ENCODE results near the gene SEPTIN2.
"Not testable (repeated sequence)": the region's sequence is repeated elsewhere in the genome, so short reads cannot be mapped to it uniquely, and the experiment has no call there.

The SEPTIN2 gene

DNA sequence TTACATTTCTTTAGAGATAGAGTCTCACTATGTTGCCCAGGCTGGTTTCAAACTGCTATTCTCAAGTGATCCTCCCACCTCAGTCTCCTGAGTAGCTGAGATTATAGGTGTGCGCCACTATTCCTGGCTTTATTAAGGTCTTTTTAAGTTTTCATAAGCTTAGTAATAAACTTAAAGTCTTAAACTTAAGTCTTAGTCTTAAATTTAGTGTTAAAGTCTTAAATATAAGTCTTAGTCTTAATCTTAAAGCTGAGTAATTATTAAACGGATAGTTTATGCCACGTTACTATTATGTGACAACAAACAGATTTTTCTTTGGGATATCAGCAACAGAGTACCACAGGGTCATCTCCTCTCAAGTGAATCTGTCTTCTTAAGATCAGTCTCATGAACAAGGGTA is 52.9 kb downstream of the SEPTIN2 start:
- Histone ChIP-seq H3K27ac (ENCODE audit: low read depth, low read length) (no peak overlapping the region), H3K36me3 (ENCODE audit: control insufficient read depth, insufficient read depth, low read length) (peaks cover 7% of the 10 kb centered on the region; the same call in 1 of the 2 replicates), H3K4me1 (ENCODE audit: control insufficient read depth, insufficient read depth, low read length) (peaks cover 25% of the 10 kb centered on the region), H3K9ac (ENCODE audit: low read depth, low read length) (no peak overlapping the region), H3K27me3 (ENCODE audit: control insufficient read depth, insufficient read depth, low read length) (no peaks in the 10 kb centered on the region), H3K9me3 (ENCODE audit: control insufficient read depth, insufficient read depth, low read length) (no peaks in the 10 kb centered on the region), H3K4me3 (ENCODE audit: low read depth, low read length) (no peak overlapping the region)

GRCh38 chr2:241372361-241372992 is 56.8 kb downstream of the SEPTIN2 start:
- H3K27me3 ChIP-seq (ENCODE audit: control insufficient read depth, insufficient read depth, low read length) = no peaks in the 10 kb centered on the region
- H3K9ac ChIP-seq (ENCODE audit: low read depth, low read length) = no peak overlapping the region
- no peaks in the 10 kb centered on the region for H3K9me3 ChIP-seq (ENCODE audit: control insufficient read depth, insufficient read depth, low read length)
- peaks cover 10% of the 10 kb centered on the region for H3K4me1 ChIP-seq (ENCODE audit: control insufficient read depth, insufficient read depth, low read length)
- no peak overlapping the region for H3K27ac ChIP-seq (ENCODE audit: low read depth, low read length)
- peaks cover 16% of the 10 kb centered on the region for H3K36me3 ChIP-seq (ENCODE audit: control insufficient read depth, insufficient read depth, low read length)
- no peak overlapping the region for H3K4me3 ChIP-seq (ENCODE audit: low read depth, low read length)

DNA sequence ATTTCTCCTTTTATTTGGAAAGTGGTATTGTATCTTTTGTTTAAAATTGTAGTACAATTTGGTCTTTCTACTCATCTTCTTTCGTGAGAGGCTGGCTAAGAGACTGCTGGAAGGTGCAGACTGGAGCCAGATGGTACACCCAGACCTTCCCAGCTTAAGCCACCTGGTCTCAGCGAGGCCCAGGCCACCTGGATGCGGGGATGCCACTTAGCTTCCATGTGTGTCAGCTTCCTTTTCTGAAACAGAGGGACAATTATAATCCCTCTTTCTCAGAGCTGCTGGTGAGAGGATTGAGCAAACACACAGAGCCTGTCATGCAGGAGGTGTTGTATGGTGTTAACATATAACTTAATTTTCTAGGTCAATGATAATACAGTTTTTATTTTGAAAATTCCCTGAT is 57.7 kb downstream of the SEPTIN2 start:
- Histone ChIP-seq H3K9me3 (ENCODE audit: control insufficient read depth, insufficient read depth, low read length) (no peaks in the 10 kb centered on the region), H3K9ac (ENCODE audit: low read depth, low read length) (no peak overlapping the region), H3K27me3 (ENCODE audit: control insufficient read depth, insufficient read depth, low read length) (no peaks in the 10 kb centered on the region), H3K4me1 (ENCODE audit: control insufficient read depth, insufficient read depth, low read length) (0 out of 2 replicates have a peak, but pooled peaks cover under 1% of the 10 kb centered on the region), H3K27ac (ENCODE audit: low read depth, low read length) (no peak overlapping the region), H3K4me3 (ENCODE audit: low read depth, low read length) (no peak overlapping the region), H3K36me3 (ENCODE audit: control insufficient read depth, insufficient read depth, low read length) (peaks cover 16% of the 10 kb centered on the region)

GRCh38 chr2:241373906-241374305 is 58.2 kb downstream of the SEPTIN2 start:
- not testable (repeated sequence) for H3K4me1 ChIP-seq (ENCODE audit: control insufficient read depth, insufficient read depth, low read length); H3K4me3 ChIP-seq (ENCODE audit: low read depth, low read length); H3K9ac ChIP-seq (ENCODE audit: low read depth, low read length); H3K27ac ChIP-seq (ENCODE audit: low read depth, low read length); H3K27me3 ChIP-seq (ENCODE audit: control insufficient read depth, insufficient read depth, low read length); H3K9me3 ChIP-seq (ENCODE audit: control insufficient read depth, insufficient read depth, low read length)
- H3K36me3 ChIP-seq (ENCODE audit: control insufficient read depth, insufficient read depth, low read length) = peaks cover 16% of the 10 kb centered on the region

GRCh38 chr2:241375300-241375699 is 59.6 kb downstream of the SEPTIN2 start:
- no peaks in the 10 kb centered on the region for H3K27me3 ChIP-seq (ENCODE audit: control insufficient read depth, insufficient read depth, low read length)
- H3K4me1 ChIP-seq (ENCODE audit: control insufficient read depth, insufficient read depth, low read length) = no peaks in the 10 kb centered on the region

DNA sequence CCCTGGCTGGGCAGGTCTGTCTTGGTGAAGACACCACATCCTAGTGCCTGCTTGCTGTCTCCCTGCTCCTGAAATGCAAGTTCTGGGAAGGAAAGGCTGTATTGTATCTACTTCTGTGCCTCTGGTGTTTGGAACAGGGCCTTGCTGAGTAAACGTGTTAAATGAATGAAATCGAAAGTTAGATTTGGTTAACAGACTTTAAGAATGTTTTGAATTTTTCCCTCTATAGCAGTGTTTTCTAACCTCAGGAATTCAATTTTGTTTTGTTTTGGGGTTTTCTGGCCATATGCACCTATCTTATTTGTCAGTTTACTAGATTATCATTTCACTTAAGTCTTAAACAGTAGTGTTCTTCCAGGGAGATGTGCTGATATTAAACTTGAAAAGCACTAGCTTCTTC is 61.1 kb downstream of the SEPTIN2 start:
- Histone ChIP-seq H3K27ac (ENCODE audit: low read depth, low read length) (no peak overlapping the region), H3K9ac (ENCODE audit: low read depth, low read length) (no peak overlapping the region), H3K4me3 (ENCODE audit: low read depth, low read length) (no peak overlapping the region), H3K36me3 (ENCODE audit: control insufficient read depth, insufficient read depth, low read length) (peaks cover 18% of the 10 kb centered on the region), H3K4me1 (ENCODE audit: control insufficient read depth, insufficient read depth, low read length) (no peaks in the 10 kb centered on the region), H3K9me3 (ENCODE audit: control insufficient read depth, insufficient read depth, low read length) (no peaks in the 10 kb centered on the region), H3K27me3 (ENCODE audit: control insufficient read depth, insufficient read depth, low read length) (no peaks in the 10 kb centered on the region)

More at GRCh38 chr2:241375300-241375699, 59.6 kb downstream of the SEPTIN2 start:
- H3K9ac ChIP-seq (ENCODE audit: low read depth, low read length) = no peak overlapping the region
- H3K36me3 ChIP-seq (ENCODE audit: control insufficient read depth, insufficient read depth, low read length) = peaks cover 16% of the 10 kb centered on the region
- H3K9me3 ChIP-seq (ENCODE audit: control insufficient read depth, insufficient read depth, low read length) = no peaks in the 10 kb centered on the region
- H3K4me3 ChIP-seq (ENCODE audit: low read depth, low read length) = no peak overlapping the region
- H3K27ac ChIP-seq (ENCODE audit: low read depth, low read length) = no peak overlapping the region

DNA sequence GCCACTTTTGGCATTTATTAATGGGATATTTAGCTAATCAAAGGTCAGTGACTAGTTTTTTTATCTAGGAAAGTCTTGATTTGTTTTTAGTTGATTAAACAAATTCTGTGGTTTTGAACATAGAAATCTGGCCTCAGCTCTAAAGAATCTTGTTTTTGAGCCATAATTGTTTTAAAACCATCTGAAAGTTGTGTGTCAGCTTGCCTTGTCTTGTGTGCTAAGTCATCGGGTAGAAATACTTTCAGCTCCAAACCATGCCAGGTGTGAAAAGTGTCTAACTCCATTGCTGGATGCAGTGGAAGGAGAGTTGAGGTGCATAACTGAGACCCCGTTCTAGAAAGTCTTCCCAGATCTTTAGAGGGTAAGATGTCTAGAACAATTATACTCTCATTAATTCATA is 63.1 kb downstream of the SEPTIN2 start:
- Histone ChIP-seq H3K27me3 (ENCODE audit: control insufficient read depth, insufficient read depth, low read length) (no peaks in the 10 kb centered on the region), H3K9me3 (ENCODE audit: control insufficient read depth, insufficient read depth, low read length) (no peaks in the 10 kb centered on the region), H3K4me3 (ENCODE audit: low read depth, low read length) (no peak overlapping the region), H3K4me1 (ENCODE audit: control insufficient read depth, insufficient read depth, low read length) (no peaks in the 10 kb centered on the region), H3K36me3 (ENCODE audit: control insufficient read depth, insufficient read depth, low read length) (peaks cover 26% of the 10 kb centered on the region), H3K27ac (ENCODE audit: low read depth, low read length) (no peak overlapping the region), H3K9ac (ENCODE audit: low read depth, low read length) (no peak overlapping the region)

GRCh38 chr2:241379481-241380480 is 64.1 kb downstream of the SEPTIN2 start:
- H3K4me3 ChIP-seq (ENCODE audit: low read depth, low read length) = no peak overlapping the region
- H3K27ac ChIP-seq (ENCODE audit: low read depth, low read length) = no peak overlapping the region
- no peak overlapping the region for H3K9ac ChIP-seq (ENCODE audit: low read depth, low read length)
- no peaks in the 10 kb centered on the region for H3K27me3 ChIP-seq (ENCODE audit: control insufficient read depth, insufficient read depth, low read length)
- peaks cover 16% of the 10 kb centered on the region for H3K36me3 ChIP-seq (ENCODE audit: control insufficient read depth, insufficient read depth, low read length)
- H3K4me1 ChIP-seq (ENCODE audit: control insufficient read depth, insufficient read depth, low read length) = no peaks in the 10 kb centered on the region
- no peaks in the 10 kb centered on the region for H3K9me3 ChIP-seq (ENCODE audit: control insufficient read depth, insufficient read depth, low read length)

- Histone ChIP-seq H3K4me1 (ENCODE audit: control insufficient read depth, insufficient read depth, low read length) (no peaks in the 10 kb centered on the region), H3K36me3 (ENCODE audit: control insufficient read depth, insufficient read depth, low read length) (peaks cover 16% of the 10 kb centered on the region), H3K9ac (ENCODE audit: low read depth, low read length) (no peak overlapping the region), H3K27ac (ENCODE audit: low read depth, low read length) (no peak overlapping the region), H3K9me3 (ENCODE audit: control insufficient read depth, insufficient read depth, low read length) (no peaks in the 10 kb centered on the region), H3K27me3 (ENCODE audit: control insufficient read depth, insufficient read depth, low read length) (no peaks in the 10 kb centered on the region), H3K4me3 (ENCODE audit: low read depth, low read length) (no peak overlapping the region)
Measured at GRCh38 chr2:241381872-241382271, 66.1 kb downstream of the SEPTIN2 start.

GRCh38 chr2:241385450-241385849 is 69.7 kb downstream of the SEPTIN2 start:
- H3K27ac ChIP-seq (ENCODE audit: low read depth, low read length); H3K9me3 ChIP-seq (ENCODE audit: control insufficient read depth, insufficient read depth, low read length); H3K9ac ChIP-seq (ENCODE audit: low read depth, low read length); H3K4me1 ChIP-seq (ENCODE audit: control insufficient read depth, insufficient read depth, low read length); H3K4me3 ChIP-seq (ENCODE audit: low read depth, low read length); H3K27me3 ChIP-seq (ENCODE audit: control insufficient read depth, insufficient read depth, low read length): not testable (repeated sequence)
- peaks cover 16% of the 10 kb centered on the region for H3K36me3 ChIP-seq (ENCODE audit: control insufficient read depth, insufficient read depth, low read length)

DNA sequence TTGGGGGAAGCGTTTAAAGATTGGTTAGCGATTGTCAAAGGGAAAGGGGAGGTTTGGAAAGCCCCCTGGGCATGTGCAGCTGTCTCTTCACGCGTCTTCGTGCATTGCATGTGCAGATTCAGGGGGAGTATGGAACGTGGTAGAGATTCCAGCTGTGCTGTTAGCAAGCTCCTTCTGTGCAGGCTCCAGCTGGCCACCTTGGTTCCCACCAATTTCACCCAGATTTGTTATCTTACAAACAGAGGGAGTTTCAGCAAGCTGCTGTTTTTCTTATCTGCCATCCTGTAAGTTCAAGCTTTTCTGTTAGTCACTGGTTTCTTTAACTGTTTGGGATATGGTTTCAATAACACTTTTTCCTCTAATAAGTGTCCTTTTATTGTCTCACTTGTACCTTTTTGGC is 70.8 kb downstream of the SEPTIN2 start:
- no peaks in the 10 kb centered on the region for H3K27me3 ChIP-seq (ENCODE audit: control insufficient read depth, insufficient read depth, low read length)
- H3K36me3 ChIP-seq (ENCODE audit: control insufficient read depth, insufficient read depth, low read length) = peaks cover 16% of the 10 kb centered on the region

More for the DNA sequence above, 70.8 kb downstream of the SEPTIN2 start:
- Histone ChIP-seq H3K27ac (ENCODE audit: low read depth, low read length) (no peak overlapping the region), H3K4me1 (ENCODE audit: control insufficient read depth, insufficient read depth, low read length) (no peaks in the 10 kb centered on the region), H3K9me3 (ENCODE audit: control insufficient read depth, insufficient read depth, low read length) (no peaks in the 10 kb centered on the region), H3K9ac (ENCODE audit: low read depth, low read length) (no peak overlapping the region), H3K4me3 (ENCODE audit: low read depth, low read length) (no peak overlapping the region)
